Retinal pigment epithelial cell (primary cell): ENCODE data around the gene NTRK3.

Experiments used
- DNase-seq: peaks from one replicate; pipeline ENCODE4 v3.0.0-alpha.2; 2010; ENCODE audit warnings: low read depth
- H3K4me3 ChIP-seq: 2 replicates; pipeline ENCODE4 v1.5.1; 2011; ENCODE audit warnings: mild to moderate bottlenecking, low read length, control low read depth, moderate library complexity
- TF ChIP-seq, protein P1 (sequence below): conservative IDR thresholded peaks from 2 replicates; pipeline ENCODE4 v1.5.1; 2011; ENCODE audit warnings: low read depth, low read length, control low read depth, inconsistent platforms

Gene NTRK3

DNA sequence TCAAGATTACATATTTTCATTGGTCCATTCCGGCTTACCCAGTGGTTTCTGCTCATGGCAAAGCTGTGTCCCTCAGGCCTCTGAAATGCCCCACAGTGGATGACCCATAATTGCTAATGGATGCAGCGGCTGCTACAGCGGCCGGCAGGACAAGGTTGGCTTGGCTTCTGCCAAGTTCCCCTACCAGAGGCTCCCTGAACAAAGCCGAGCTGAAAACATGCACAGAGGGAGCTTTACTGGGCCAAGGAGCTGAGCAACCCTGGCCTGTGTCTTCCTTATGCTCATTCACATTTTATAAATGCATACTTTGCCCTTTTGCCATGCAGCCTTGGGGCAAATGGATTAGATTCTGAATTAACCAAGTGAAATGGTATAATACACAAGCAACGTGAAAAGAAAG is 150.5 kb downstream of the NTRK3 start:
- no peak for DNase-seq
- no peak overlapping the region for H3K4me3 ChIP-seq
- TF ChIP-seq, protein P1, sequence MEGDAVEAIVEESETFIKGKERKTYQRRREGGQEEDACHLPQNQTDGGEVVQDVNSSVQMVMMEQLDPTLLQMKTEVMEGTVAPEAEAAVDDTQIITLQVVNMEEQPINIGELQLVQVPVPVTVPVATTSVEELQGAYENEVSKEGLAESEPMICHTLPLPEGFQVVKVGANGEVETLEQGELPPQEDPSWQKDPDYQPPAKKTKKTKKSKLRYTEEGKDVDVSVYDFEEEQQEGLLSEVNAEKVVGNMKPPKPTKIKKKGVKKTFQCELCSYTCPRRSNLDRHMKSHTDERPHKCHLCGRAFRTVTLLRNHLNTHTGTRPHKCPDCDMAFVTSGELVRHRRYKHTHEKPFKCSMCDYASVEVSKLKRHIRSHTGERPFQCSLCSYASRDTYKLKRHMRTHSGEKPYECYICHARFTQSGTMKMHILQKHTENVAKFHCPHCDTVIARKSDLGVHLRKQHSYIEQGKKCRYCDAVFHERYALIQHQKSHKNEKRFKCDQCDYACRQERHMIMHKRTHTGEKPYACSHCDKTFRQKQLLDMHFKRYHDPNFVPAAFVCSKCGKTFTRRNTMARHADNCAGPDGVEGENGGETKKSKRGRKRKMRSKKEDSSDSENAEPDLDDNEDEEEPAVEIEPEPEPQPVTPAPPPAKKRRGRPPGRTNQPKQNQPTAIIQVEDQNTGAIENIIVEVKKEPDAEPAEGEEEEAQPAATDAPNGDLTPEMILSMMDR: no peak

DNA sequence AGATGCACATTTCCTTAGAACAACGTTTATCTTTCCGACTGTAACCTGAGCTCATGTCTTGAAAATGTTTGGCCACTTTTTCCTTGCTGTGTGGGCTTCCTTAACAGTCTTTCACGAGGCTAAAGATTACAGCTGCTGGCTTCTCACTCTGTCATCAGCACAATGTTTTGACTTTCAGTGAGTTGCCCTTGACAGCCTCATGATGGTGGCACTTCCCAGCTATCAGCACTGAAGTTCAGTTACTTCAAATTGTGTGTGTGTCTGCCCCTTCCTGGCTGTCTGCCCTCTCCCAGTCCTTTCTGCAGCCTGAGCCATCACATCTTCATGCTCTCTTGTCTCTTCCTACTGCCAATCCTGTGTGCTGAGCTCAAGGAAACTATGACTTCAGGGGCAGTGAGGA is 152.2 kb downstream of the NTRK3 start:
- DNase-seq: no peak
- TF ChIP-seq, protein P1: no peak
- no peak overlapping the region for H3K4me3 ChIP-seq

DNA sequence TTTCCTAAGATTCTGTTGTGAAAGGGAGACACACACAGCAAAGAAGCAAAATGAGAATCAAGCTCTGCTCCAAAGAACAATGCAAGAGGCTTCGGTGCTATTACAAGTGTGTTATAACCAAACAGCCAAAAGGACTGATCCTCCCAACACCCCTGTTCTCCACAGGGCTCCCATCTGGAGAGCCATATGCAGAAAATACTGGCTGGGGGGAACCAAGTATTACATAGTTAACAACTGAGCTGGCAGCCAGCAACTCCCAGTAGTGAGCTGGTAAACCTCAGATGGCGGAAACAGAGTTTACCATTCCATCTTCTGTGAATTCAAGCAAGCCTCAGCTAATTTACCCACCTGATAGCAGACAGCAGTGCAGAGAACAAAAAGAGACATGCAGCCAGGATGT is 156.4 kb downstream of the NTRK3 start:
- DNase-seq: no peak
- no peak overlapping the region for H3K4me3 ChIP-seq
- TF ChIP-seq, protein P1: no peak

DNA sequence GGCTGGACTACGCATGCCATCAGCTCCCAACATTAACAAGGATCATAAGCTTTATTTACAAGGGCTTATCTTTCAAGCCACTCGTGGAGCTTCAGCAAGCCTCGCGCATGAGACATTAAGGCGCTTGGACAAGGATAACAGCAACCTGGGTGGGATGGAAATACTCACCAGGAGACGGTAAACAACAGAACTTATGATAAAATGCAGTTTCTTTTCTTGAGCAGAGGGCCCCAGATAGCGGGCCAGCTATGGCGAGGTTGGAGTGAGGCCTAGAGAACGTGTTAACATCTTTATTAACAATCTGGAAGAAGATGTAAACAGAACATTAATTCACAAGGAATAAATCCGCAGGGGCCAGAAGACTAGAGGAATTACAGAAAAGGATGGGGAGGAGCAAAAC is 158.2 kb downstream of the NTRK3 start:
- TF ChIP-seq, protein P1: no peak
- no peak for DNase-seq
- H3K4me3 ChIP-seq: no peak overlapping the region

DNA sequence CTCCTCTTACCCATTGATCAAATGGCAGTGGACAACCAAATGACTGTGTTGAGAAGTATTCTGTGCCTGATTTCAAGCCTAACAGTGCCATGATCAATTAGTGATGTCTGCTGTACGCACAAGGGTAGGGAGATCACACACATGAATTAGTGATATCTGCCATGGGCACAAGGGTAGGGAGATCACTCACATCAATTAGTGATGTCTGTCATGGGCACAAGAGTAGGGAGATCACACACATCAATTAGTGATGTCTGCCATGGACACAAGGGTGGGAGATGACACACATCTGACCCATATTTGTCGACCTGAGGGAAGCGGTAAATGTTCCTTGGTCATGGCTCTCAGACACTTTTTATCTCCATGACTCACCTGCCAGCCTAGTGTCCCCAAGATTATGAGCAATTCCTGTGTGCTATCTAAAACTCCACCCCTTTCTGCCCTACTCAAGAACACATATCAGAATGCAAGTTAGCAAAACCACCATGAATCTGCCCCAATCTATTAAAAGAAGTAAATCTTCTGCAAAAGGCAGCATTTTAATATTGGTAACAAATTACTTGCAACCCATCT is 165.0 kb downstream of the NTRK3 start:
- TF ChIP-seq, protein P1: no peak
- no peak overlapping the region for H3K4me3 ChIP-seq
- DNase-seq: no peak

DNA sequence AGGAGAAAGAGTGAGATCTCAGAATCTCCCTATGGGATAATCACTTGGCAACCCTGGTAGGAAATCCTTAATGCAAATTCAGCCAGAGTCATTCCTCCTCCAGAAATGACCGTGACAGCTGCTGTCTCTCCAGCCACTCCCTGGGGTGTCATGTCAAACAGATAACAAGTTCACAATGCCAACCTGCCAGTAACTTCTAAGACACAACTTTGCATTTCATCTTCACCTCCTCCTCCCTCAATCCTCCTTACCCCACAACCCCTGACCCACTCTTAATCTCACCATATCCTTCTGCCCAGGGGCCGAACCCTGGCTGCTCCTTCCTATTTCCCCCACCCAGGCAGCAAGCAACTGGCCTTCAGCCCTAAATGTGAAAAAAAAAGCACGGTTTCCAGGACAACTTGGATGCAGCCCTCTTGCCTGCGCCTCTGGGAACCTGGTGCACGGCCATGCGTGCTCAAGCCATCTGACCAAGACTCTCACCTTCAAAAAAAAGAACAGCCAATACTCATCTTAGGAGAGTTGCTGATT is 166.0 kb downstream of the NTRK3 start:
- H3K4me3 ChIP-seq: no peak overlapping the region
- no peak for DNase-seq
- TF ChIP-seq, protein P1: no peak

DNA sequence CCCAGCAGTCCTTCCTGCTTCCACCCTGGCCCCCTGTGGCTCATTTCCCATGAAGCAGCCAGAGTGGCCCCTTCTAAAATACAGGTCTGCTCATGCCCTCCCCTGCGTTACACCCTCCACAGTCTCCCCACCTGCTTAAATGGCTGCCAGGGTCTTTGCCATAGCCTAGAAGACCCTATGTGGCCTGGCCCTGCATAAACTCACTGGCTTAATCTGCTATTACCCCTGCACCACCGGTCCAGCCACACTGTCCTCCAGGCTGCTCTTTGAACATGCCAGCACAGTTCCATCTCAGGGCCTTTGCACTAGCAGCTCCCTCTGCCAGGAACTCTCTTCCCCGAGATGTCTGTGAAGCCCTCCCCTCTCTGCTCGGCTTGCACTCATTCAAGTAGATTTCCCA is 166.8 kb downstream of the NTRK3 start:
- no peak for DNase-seq
- no peak overlapping the region for H3K4me3 ChIP-seq
- TF ChIP-seq, protein P1: no peak
